ENCODE measurements around the gene TMEM131. TPM values are rescaled to one million over a fixed set of nuclear protein-coding genes. Genes with fewer than 3 reads are reported as not detected.

TMEM131 gene
- total RNA-seq, 2 donors from 2014 or later, result 20.0 to 21.4 TPM

GRCh38 chr2:97871096-97871780 is 124.5 kb downstream of the TMEM131 start:
- no peak for TF ChIP-seq CTCF (IDR thresholded peaks at IDR 0.05)
- TF ChIP-seq POLR2A (IDR thresholded peaks at IDR 0.05), result no peak
- ATAC-seq (no peak), DNase-seq (no peak)
- Histone ChIP-seq H3K4me1 (peaks cover 19% of the 10 kb centered on the region), H3K27me3 (no peaks in the 10 kb centered on the region), H3K4me3 (no peak overlapping the region), H3K9me3 (no peaks in the 10 kb centered on the region), H3K36me3 (replicated peaks in 1 of 2; ENCODE audit: insufficient read depth in 1 of 2, low read depth in 2 of 2) (no peaks in the 10 kb centered on the region), H3K27ac (no peak overlapping the region)
- intact Hi-C loops (cut with DNase I), result no loop called here
- 89 to 90% methylated on average over 4 of the region's 4 CpGs for WGBS, 2 donors

GRCh38 chr2:97870396-97870843 is 125.3 kb downstream of the TMEM131 start:
- Histone ChIP-seq H3K27me3 (no peaks in the 10 kb centered on the region), H3K36me3 (replicated peaks in 1 of 2; ENCODE audit: insufficient read depth in 1 of 2, low read depth in 2 of 2) (no peaks in the 10 kb centered on the region), H3K9me3 (no peaks in the 10 kb centered on the region), H3K4me1 (peaks cover 19% of the 10 kb centered on the region), H3K4me3 (no peak overlapping the region), H3K27ac (no peak overlapping the region)
- peak in 1 of 4 donors; percentile 34 for DNase-seq
- TF ChIP-seq POLR2A (IDR thresholded peaks at IDR 0.05) (no peak), CTCF (IDR thresholded peaks at IDR 0.05) (no peak)
- intact Hi-C loops (cut with DNase I), result no loop called here
- whole genome bisulfite sequencing, 2 donors, result 41% methylated on average over 4 of the region's 4 CpGs
- ATAC-seq, result peak; percentile 52

- Histone ChIP-seq H3K4me3 (no peak overlapping the region), H3K9me3 (no peaks in the 10 kb centered on the region), H3K36me3 (replicated peaks in 1 of 2; ENCODE audit: insufficient read depth in 1 of 2, low read depth in 2 of 2) (no peaks in the 10 kb centered on the region), H3K27ac (no peak overlapping the region), H3K27me3 (no peaks in the 10 kb centered on the region), H3K4me1 (peaks cover 19% of the 10 kb centered on the region)
- intact Hi-C loops (cut with DNase I), result no loop called here
- DNase-seq, result no peak
- TF ChIP-seq POLR2A (IDR thresholded peaks at IDR 0.05), result no peak
- no peak for TF ChIP-seq CTCF (IDR thresholded peaks at IDR 0.05)
- no peak for ATAC-seq
- WGBS, 2 donors, result 75 to 78% methylated on average over 6 of the region's 6 CpGs
Observed at GRCh38 chr2:97869722-97870346, 125.9 kb downstream of the TMEM131 start.

- ATAC-seq, result no peak
Observed at GRCh38 chr2:97868986-97869721, 126.6 kb downstream of the TMEM131 start.

More at GRCh38 chr2:97868986-97869721, 126.6 kb downstream of the TMEM131 start:
- WGBS, 2 donors, result 69 to 90% methylated on average over 5 of the region's 5 CpGs
- peaks cover 19% of the 10 kb centered on the region for H3K4me1 ChIP-seq
- no peaks in the 10 kb centered on the region for H3K9me3 ChIP-seq
- TF ChIP-seq CTCF (IDR thresholded peaks at IDR 0.05) (no peak), POLR2A (IDR thresholded peaks at IDR 0.05) (no peak)
- H3K27ac ChIP-seq, result no peak overlapping the region
- H3K4me3 ChIP-seq, result no peak overlapping the region
- intact Hi-C loops (cut with DNase I), result no loop called here
- no peaks in the 10 kb centered on the region for H3K27me3 ChIP-seq
- H3K36me3 ChIP-seq (replicated peaks in 1 of 2; ENCODE audit: insufficient read depth in 1 of 2, low read depth in 2 of 2), result no peaks in the 10 kb centered on the region
- DNase-seq, result peak in 1 of 4 donors; percentile 16
